ENCODE results near the gene ARHGEF17. TPM values are rescaled to one million over a fixed set of nuclear protein-coding genes. Genes with fewer than 3 reads are reported as not detected.

The ARHGEF17 gene
- polyA plus RNA-seq, 3 donors, result 0.16 to 1.2 (median 0.55) TPM

DNA sequence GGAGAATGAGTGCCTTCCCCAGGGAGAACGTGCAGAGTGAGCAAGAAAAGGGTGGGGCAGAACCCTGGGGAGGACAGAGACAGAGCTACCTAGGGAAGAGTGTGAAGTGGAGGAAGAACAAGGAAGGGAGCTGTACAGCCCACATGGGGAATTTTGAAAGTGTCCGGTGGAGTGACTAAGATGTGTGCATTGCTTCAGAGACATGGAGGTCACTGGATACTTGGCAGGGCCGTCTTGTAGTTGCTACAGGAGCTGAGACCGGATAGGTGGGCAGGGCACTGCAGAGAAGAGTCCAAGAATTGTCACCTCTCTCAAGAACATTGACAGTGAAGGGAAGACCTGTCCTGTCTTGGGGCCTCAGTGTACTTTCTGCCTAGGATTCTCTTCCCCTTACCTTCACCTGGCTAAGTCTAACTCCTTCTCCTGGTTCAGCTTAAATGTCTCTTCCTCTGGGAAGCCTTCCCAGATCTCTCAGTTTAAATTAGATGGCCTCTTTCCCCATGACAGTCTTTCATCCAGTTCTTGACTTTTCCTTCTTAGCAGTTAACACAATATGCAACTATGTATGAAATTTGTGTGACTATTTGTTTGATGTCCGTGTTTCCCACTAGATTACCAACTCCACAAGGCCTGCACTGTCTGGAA, 45.1 kb upstream of the ARHGEF17 start:
- DNase-seq, result peak in 2 of 3 donors; percentile 30 to 74
- H3K9me3 ChIP-seq (replicated peaks in 1 of 2; ENCODE audit: control insufficient read depth in 1 of 2, insufficient read depth in 1 of 2, low read length in 2 of 2), result peaks cover 0 to 9% of the 10 kb centered on the region in 2 donors
- Mint-ChIP-seq H3K27me3 (ENCODE audit: low read depth in 3 of 3) (peaks cover 53 to 58% (median 54%) of the 10 kb centered on the region in 3 donors), H3K27ac (no peak overlapping the region), H3K4me3 (peak overlapping the region in 1 of 2 donors; percentile 66), H3K4me1 (peaks cover 15% of the 10 kb centered on the region), H3K36me3 (peaks cover 0 to 12% of the 10 kb centered on the region in 2 donors), H3K9me3 (peaks cover 0 to 4% (median 0%) of the 10 kb centered on the region in 7 donors)
- H3K27me3 ChIP-seq (ENCODE audit: control insufficient read depth in 2 of 2, insufficient read depth in 2 of 2, low read length in 2 of 2), result peaks cover 24 to 40% of the 10 kb centered on the region in 2 donors
- 77% methylated on average over 3 of the region's 5 CpGs for WGBS (ENCODE audit: insufficient coverage)
- H3K27ac ChIP-seq (ENCODE audit: low read depth in 1 of 2, low read length in 2 of 2), result no peak overlapping the region
- H3K9ac ChIP-seq (ENCODE audit: insufficient read depth, low read length, poor library complexity, severe bottlenecking), result no peak overlapping the region
- no peak overlapping the region for H3K4me3 ChIP-seq (replicated peaks in 1 of 3; ENCODE audit: low read depth in 2 of 3, low read length in 3 of 3)
- H4K20me1 ChIP-seq (ENCODE audit: insufficient read depth, low read length), result no peaks in the 10 kb centered on the region
- H2AFZ ChIP-seq (ENCODE audit: insufficient read depth, low read depth, low read length, poor library complexity, severe bottlenecking), result no peak overlapping the region
- TF ChIP-seq, protein P1, sequence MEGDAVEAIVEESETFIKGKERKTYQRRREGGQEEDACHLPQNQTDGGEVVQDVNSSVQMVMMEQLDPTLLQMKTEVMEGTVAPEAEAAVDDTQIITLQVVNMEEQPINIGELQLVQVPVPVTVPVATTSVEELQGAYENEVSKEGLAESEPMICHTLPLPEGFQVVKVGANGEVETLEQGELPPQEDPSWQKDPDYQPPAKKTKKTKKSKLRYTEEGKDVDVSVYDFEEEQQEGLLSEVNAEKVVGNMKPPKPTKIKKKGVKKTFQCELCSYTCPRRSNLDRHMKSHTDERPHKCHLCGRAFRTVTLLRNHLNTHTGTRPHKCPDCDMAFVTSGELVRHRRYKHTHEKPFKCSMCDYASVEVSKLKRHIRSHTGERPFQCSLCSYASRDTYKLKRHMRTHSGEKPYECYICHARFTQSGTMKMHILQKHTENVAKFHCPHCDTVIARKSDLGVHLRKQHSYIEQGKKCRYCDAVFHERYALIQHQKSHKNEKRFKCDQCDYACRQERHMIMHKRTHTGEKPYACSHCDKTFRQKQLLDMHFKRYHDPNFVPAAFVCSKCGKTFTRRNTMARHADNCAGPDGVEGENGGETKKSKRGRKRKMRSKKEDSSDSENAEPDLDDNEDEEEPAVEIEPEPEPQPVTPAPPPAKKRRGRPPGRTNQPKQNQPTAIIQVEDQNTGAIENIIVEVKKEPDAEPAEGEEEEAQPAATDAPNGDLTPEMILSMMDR (IDR thresholded peaks at IDR 0.05), result no peak
- intact Hi-C loops (cut with micrococcal nuclease), result no loop called here
- no peaks in the 10 kb centered on the region for H3K36me3 ChIP-seq (replicated peaks in 1 of 2; ENCODE audit: control insufficient read depth in 1 of 2, insufficient read depth in 2 of 2, low read length in 2 of 2)
- H3K4me1 ChIP-seq (ENCODE audit: control insufficient read depth in 1 of 2, insufficient read depth in 2 of 2, low read length in 2 of 2), result peaks cover 0 to 2% of the 10 kb centered on the region in 2 donors
- no peaks in the 10 kb centered on the region for H3K79me2 ChIP-seq (ENCODE audit: insufficient read depth, low read length)
- H3K4me2 ChIP-seq (replicated peaks; ENCODE audit: extremely low read depth, low read length, poor library complexity, severe bottlenecking), result no peak overlapping the region

DNA sequence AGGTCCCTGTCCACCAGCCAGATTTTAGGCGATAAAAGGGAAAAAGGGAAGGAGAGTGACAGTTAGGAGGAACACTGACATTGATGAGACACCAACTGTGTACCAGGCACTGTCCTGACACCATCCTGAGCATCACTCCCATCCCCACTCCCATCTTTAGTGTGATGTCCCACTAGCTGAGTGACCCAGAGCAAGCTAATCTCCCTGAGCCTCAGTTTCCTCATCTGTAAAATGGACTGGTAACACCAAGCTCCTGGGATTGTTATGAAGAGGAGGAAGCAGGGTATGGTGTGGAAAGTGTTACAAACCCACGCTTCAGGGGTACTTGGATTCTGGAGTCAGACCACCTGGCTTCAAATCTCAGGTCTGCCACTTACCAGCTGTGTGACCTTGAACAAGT, 44.4 kb upstream of the ARHGEF17 start:
- intact Hi-C loops (cut with micrococcal nuclease), result no loop called here
- no peak for DNase-seq
- Histone ChIP-seq H3K27me3 (ENCODE audit: control insufficient read depth in 2 of 2, insufficient read depth in 2 of 2, low read length in 2 of 2) (peaks cover 24 to 40% of the 10 kb centered on the region in 2 donors), H4K20me1 (ENCODE audit: insufficient read depth, low read length) (no peaks in the 10 kb centered on the region), H3K4me3 (replicated peaks in 1 of 3; ENCODE audit: low read depth in 2 of 3, low read length in 3 of 3) (no peak overlapping the region), H3K4me1 (ENCODE audit: control insufficient read depth in 1 of 2, insufficient read depth in 2 of 2, low read length in 2 of 2) (peaks cover 0 to 2% of the 10 kb centered on the region in 2 donors), H3K36me3 (replicated peaks in 1 of 2; ENCODE audit: control insufficient read depth in 1 of 2, insufficient read depth in 2 of 2, low read length in 2 of 2) (no peaks in the 10 kb centered on the region), H3K27ac (ENCODE audit: low read depth in 1 of 2, low read length in 2 of 2) (no peak overlapping the region), H3K9ac (ENCODE audit: insufficient read depth, low read length, poor library complexity, severe bottlenecking) (no peak overlapping the region), H3K9me3 (replicated peaks in 1 of 2; ENCODE audit: control insufficient read depth in 1 of 2, insufficient read depth in 1 of 2, low read length in 2 of 2) (peaks cover 0 to 9% of the 10 kb centered on the region in 2 donors), H2AFZ (ENCODE audit: insufficient read depth, low read depth, low read length, poor library complexity, severe bottlenecking) (no peak overlapping the region), H3K79me2 (ENCODE audit: insufficient read depth, low read length) (no peaks in the 10 kb centered on the region), H3K4me2 (replicated peaks; ENCODE audit: extremely low read depth, low read length, poor library complexity, severe bottlenecking) (no peak overlapping the region)
- peaks cover 0 to 4% (median 0%) of the 10 kb centered on the region in 7 donors for H3K9me3 Mint-ChIP-seq
- H3K27me3 Mint-ChIP-seq (ENCODE audit: low read depth in 3 of 3), result peaks cover 53 to 58% (median 54%) of the 10 kb centered on the region in 3 donors
- 86% methylated on average over 1 of the region's 2 CpGs for WGBS (ENCODE audit: insufficient coverage)
- peak overlapping the region in 1 of 2 donors; percentile 66 for H3K4me3 Mint-ChIP-seq
- H3K4me1 Mint-ChIP-seq, result peaks cover 15% of the 10 kb centered on the region
- H3K36me3 Mint-ChIP-seq, result peaks cover 0 to 12% of the 10 kb centered on the region in 2 donors
- TF ChIP-seq, protein P1 (IDR thresholded peaks at IDR 0.05), result no peak
- H3K27ac Mint-ChIP-seq, result no peak overlapping the region
